Activated naive CD8-positive, alpha-beta T cell treated with anti-CD3 and anti-CD28 coated beads, Interleukin-2, amount 10 ng/mL, durations not matched to agents 7 days and 5 days (primary cell): ENCODE results near the gene ZNF764. TPM values are rescaled to one million over a fixed set of nuclear protein-coding genes. Genes with fewer than 3 reads are reported as not detected.
A peak's percentile ranks its signal among the peaks of the same experiment; 100 is the strongest.

Experiments used
- ATAC-seq: fragments of 150-1000 bp; cut with Tn5 transposase; one replicate; pipeline ENCODE4 v1.10.0; 2021; ENCODE audit warnings: low read depth, moderate library complexity
- POLR2A ChIA-PET: fragments of 350-600 bp; sonication (Branson Sonifier 250); formaldehyde crosslinking; loops from one replicate; lab custom pipeline; 2021; ENCODE audit warnings: antibody characterized with exemption; lab: Charles Lee
- DNase-seq: peaks from one replicate; pipeline ENCODE4 v3.0.0; 2021
- H3K27ac Mint-ChIP-seq: one replicate; pipeline ENCODE4 v1.8.0; 2022; ENCODE audit warnings: mild to moderate bottlenecking, mixed read lengths
- H3K27me3 Mint-ChIP-seq: one replicate; pipeline ENCODE4 v1.8.0; 2022; ENCODE audit warnings: mild to moderate bottlenecking, moderate library complexity, mixed read lengths
- H3K36me3 Mint-ChIP-seq: one replicate; pipeline ENCODE4 v1.8.0; 2021; ENCODE audit warnings: mild to moderate bottlenecking, mixed read lengths
- H3K4me1 Mint-ChIP-seq: one replicate; pipeline ENCODE4 v1.8.0; 2021; ENCODE audit warnings: mixed read lengths
- H3K4me3 Mint-ChIP-seq: one replicate; pipeline ENCODE4 v1.8.0; 2022; ENCODE audit warnings: mild to moderate bottlenecking, moderate library complexity, mixed read lengths
- H3K9me3 Mint-ChIP-seq: one replicate; pipeline ENCODE4 v1.8.0; 2021; ENCODE audit warnings: mixed read lengths
- total RNA-seq, 2 experiments: library from RNA; stranded (reverse); gene quantifications; one replicate each; pipeline ENCODE4 v1.2.3, GENCODE V29; 2021

ZNF764 gene
- total RNA-seq, 2 experiments from 2014 or later, result 20.9 to 23.3 TPM

GRCh38 chr16:30585400-30586191, 27.4 kb upstream of the ZNF764 start, which contains the start of gene ZNF785:
TSS of gene ZNF785 (minus strand) at chr16:30585697. CDS start at chr16:30585611, 86 bp downstream.
- ATAC-seq, result peak; percentile 98
- Mint-ChIP-seq H3K4me3 (peak within 1 kb of the TSS; percentile 96), H3K27ac (peak within 1 kb of the TSS; percentile 84), H3K4me1 (peaks cover 20% of the 10 kb centered on the region), H3K9me3 (no peaks in the 10 kb centered on the region), H3K36me3 (peaks cover 18% of the 10 kb centered on the region), H3K27me3 (no peaks in the 10 kb centered on the region)
- peak; percentile 88 for DNase-seq
- POLR2A ChIA-PET, result interaction anchor here (0.6 to 3.6 kb wide), 17 partner anchors 9 to 212 kb away, joined by 3 to 52 read pairs (median 5); partner anchors contain the start of genes DCTPP1, ZNF688, ZNF689 and ZNF747

- no peaks in the 10 kb centered on the region for H3K9me3 Mint-ChIP-seq
- H3K36me3 Mint-ChIP-seq, result peaks cover 18% of the 10 kb centered on the region
- H3K27me3 Mint-ChIP-seq, result no peaks in the 10 kb centered on the region
- ATAC-seq, result peak; percentile 34
- peak overlapping the region; percentile 96 for H3K4me3 Mint-ChIP-seq
- H3K27ac Mint-ChIP-seq, result peak overlapping the region; percentile 81
- DNase-seq, result no peak
- POLR2A ChIA-PET, result interaction anchor here (0.7 to 3.6 kb wide), 12 partner anchors 9 to 167 kb away, joined by 3 to 52 read pairs (median 8); partner anchors contain the start of genes DCTPP1, ZNF688, ZNF689 and ZNF747
- H3K4me1 Mint-ChIP-seq, result peaks cover 20% of the 10 kb centered on the region
Observed at GRCh38 chr16:30585022-30585399, 26.8 kb upstream of the ZNF764 start.

GRCh38 chr16:30582611-30583340, 24.6 kb upstream of the ZNF764 start:
- no peak for ATAC-seq
- POLR2A ChIA-PET, result interaction anchor here (0.6 to 3.6 kb wide), 4 partner anchors 11 to 37 kb away, joined by 3 to 52 read pairs (median 6); partner anchors contain the start of gene ZNF688

DNA sequence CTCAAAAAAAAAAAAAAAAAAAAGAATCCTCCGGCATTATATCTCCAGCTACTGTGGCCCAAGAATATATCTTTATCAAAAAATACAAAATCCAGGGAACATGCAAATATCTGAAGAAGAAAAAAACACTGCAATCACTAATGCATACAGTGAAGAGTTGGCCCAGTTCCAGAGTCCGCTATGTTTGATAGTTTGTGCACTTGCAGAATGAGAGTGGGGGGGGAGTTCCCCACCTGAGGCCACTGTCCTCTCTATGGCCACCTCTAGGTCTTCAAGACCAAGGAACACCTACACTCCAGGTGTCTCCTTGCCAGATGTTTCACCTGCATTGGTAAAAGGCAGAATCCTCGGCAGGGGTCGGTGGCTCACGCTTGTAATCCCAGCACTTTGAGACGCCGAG, 23.3 kb upstream of the ZNF764 start:
- Mint-ChIP-seq H3K36me3 (peaks cover 10% of the 10 kb centered on the region), H3K4me3 (no peak overlapping the region), H3K9me3 (no peaks in the 10 kb centered on the region), H3K4me1 (peaks cover 8% of the 10 kb centered on the region), H3K27ac (no peak overlapping the region), H3K27me3 (no peaks in the 10 kb centered on the region)
- no peak for ATAC-seq
- POLR2A ChIA-PET, result interaction anchor here (1.0 to 2.2 kb wide), 2 partner anchors 10 to 30 kb away, joined by 3 to 9 read pairs; partner anchors contain the start of gene ZNF688
- DNase-seq, result no peak

More at GRCh38 chr16:30582611-30583340, 24.6 kb upstream of the ZNF764 start:
- Mint-ChIP-seq H3K9me3 (no peaks in the 10 kb centered on the region), H3K27ac (no peak overlapping the region), H3K4me1 (peaks cover 18% of the 10 kb centered on the region), H3K4me3 (no peak overlapping the region), H3K36me3 (peaks cover 16% of the 10 kb centered on the region), H3K27me3 (no peaks in the 10 kb centered on the region)
- no peak for DNase-seq

GRCh38 chr16:30574678-30575077, 16.5 kb upstream of the ZNF764 start:
- Mint-ChIP-seq H3K36me3 (peaks cover 13% of the 10 kb centered on the region), H3K27ac (peak overlapping the region; percentile 9), H3K27me3 (no peaks in the 10 kb centered on the region), H3K4me1 (peaks cover 19% of the 10 kb centered on the region), H3K9me3 (no peaks in the 10 kb centered on the region), H3K4me3 (peak overlapping the region; percentile 22)
- DNase-seq, result no peak
- POLR2A ChIA-PET, result interaction anchor here (1.1 kb wide), 1 partner anchor 10 kb away, joined by 3 read pairs; no protein-coding TSS in a partner anchor
- no peak for ATAC-seq

DNA sequence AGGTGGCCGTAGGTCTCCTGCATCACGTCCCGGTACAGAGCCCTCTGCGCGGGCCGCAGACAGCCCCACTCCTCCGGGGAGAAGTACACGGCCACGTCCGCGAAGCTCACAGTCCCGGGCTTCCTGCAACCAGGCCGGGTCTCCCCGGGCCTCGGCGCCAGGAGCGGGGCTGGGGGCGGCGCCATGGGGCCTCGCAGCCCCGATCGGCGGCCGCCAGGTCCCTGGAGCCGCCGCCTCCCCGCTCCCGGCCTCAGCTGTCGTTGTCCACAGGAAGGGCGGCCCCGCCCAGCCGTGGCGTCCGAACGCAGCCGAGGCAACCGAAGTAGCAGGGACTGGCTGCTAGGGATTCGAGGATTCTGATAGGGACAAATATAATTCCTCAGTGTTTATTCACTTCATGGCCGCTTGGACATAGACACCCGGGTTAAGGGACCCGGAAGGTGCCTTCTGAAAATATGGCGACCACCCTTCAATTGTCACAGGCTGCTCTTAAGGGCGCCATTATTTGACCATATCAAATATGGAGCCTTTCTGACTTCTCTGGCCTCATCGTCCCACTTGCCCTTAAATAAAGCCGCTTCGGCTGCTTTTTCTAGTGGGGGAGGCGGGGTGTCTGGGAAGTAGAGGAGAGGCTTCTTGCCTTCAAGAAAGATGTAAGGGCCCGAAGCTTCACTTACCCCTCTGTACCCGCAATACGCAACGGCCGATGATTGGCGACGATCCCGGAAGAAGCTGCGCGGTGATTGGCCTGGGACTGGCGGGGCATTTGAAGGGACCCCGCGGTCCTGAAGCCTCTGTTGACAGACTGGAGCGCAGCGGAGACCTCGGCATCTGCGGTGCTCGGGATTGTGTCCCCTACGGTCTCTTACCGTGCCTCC, 13.5 kb upstream of the ZNF764 start, which contains the start of gene ZNF688:
Gene ZNF688, minus strand, starts transcription at position 270 of the 878 bp plus-strand sequence. Its CDS starts 85 bp downstream, at position 185.
- no peaks in the 10 kb centered on the region for H3K9me3 Mint-ChIP-seq
- peak; percentile 86 for ATAC-seq
- peaks cover 9% of the 10 kb centered on the region for H3K36me3 Mint-ChIP-seq
- peak within 1 kb of the TSS; percentile 97 for H3K4me3 Mint-ChIP-seq
- no peaks in the 10 kb centered on the region for H3K27me3 Mint-ChIP-seq
- DNase-seq, result peak; percentile 90
- peak within 1 kb of the TSS; percentile 90 for H3K27ac Mint-ChIP-seq
- POLR2A ChIA-PET, result interaction anchor here (0.7 to 3.5 kb wide), 36 partner anchors 8 to 448 kb away, joined by 3 to 68 read pairs (median 5); partner anchors contain the start of genes CORO1A, DCTPP1, FBRS and PRR14
- peaks cover 36% of the 10 kb centered on the region for H3K4me1 Mint-ChIP-seq

DNA sequence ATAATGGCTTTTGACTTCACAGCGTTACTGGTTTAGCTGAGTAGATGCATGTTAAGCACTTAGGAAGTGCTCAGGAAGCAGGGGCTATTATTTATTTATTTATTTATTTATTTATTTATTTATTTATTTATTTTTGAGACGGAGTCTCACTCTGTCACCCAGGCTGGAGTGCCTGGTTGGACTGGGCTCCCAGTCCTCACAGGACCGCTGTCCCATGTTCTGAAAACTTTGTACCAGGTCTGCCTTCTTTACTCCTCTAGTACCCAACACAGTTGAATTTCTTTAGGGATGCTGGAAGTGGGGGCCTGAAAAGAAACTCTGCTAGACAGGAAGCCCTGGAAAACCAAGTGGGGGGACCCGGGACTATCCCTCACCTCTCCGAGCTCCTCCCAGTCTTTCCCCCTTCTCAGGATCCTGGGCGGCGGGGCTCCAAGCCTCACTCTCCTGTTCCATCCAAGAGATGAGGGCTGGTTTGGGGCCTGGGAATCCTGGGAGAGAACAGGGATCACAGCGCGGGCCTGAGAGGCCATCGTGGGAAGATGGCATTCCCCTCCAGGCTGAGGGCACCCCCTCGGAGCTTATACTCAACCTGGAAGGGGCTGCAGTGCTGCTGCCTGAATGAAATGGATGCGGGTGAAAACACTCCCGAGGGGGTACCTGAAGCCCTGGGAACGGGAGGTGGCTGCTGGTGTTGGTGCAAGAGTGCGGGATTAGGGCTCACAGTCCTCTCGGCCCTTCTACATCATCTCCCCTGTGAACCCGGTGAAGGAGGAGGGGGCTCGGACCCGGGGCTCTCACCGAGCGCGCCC, 12.7 kb upstream of the ZNF764 start:
- H3K4me1 Mint-ChIP-seq, result peaks cover 39% of the 10 kb centered on the region

GRCh38 chr16:30569746-30570635, 11.8 kb upstream of the ZNF764 start:
- Mint-ChIP-seq H3K4me3 (peak overlapping the region; percentile 86), H3K9me3 (no peaks in the 10 kb centered on the region), H3K36me3 (peaks cover 7% of the 10 kb centered on the region), H3K27me3 (no peaks in the 10 kb centered on the region), H3K4me1 (peaks cover 38% of the 10 kb centered on the region), H3K27ac (peak overlapping the region; percentile 54)
- DNase-seq (no peak), ATAC-seq (no peak)
- POLR2A ChIA-PET, result interaction anchor here (0.6 to 3.5 kb wide), 11 partner anchors 8 to 152 kb away, joined by 3 to 68 read pairs (median 5); partner anchors contain the start of genes ITGAL, ZNF747, ZNF764 and ZNF785

More for the DNA sequence above, 12.7 kb upstream of the ZNF764 start:
- Mint-ChIP-seq H3K27ac (peak overlapping the region; percentile 90), H3K9me3 (no peaks in the 10 kb centered on the region), H3K4me3 (peak overlapping the region; percentile 86), H3K36me3 (peaks cover 8% of the 10 kb centered on the region), H3K27me3 (no peaks in the 10 kb centered on the region)
- ATAC-seq (no peak), DNase-seq (no peak)
- POLR2A ChIA-PET, result interaction anchor here (0.6 to 3.5 kb wide), 25 partner anchors 9 to 447 kb away, joined by 3 to 68 read pairs (median 5); partner anchors contain the start of genes CORO1A, DCTPP1, FBRS and ITGAL

- no peaks in the 10 kb centered on the region for H3K27me3 Mint-ChIP-seq
- no peaks in the 10 kb centered on the region for H3K9me3 Mint-ChIP-seq
- H3K4me1 Mint-ChIP-seq, result peaks cover 33% of the 10 kb centered on the region
- H3K4me3 Mint-ChIP-seq, result peak overlapping the region; percentile 19
- H3K27ac Mint-ChIP-seq, result peak overlapping the region; percentile 32
- POLR2A ChIA-PET, result interaction anchor here (1.1 to 2.7 kb wide), 5 partner anchors 11 to 110 kb away, joined by 3 to 39 read pairs (median 9); partner anchors contain the start of genes ZNF764 and ZNF785
- ATAC-seq (no peak), DNase-seq (no peak)
- H3K36me3 Mint-ChIP-seq, result peaks cover 3% of the 10 kb centered on the region
Observed at GRCh38 chr16:30569281-30569680, 11.1 kb upstream of the ZNF764 start.

GRCh38 chr16:30567991-30568638, 9.9 kb upstream of the ZNF764 start:
- Mint-ChIP-seq H3K27me3 (no peaks in the 10 kb centered on the region), H3K4me3 (peak overlapping the region; percentile 77), H3K27ac (peak overlapping the region; percentile 94), H3K36me3 (peaks cover 3% of the 10 kb centered on the region), H3K4me1 (peaks cover 29% of the 10 kb centered on the region), H3K9me3 (no peaks in the 10 kb centered on the region)
- DNase-seq, result no peak
- peak; percentile 35 for ATAC-seq
- POLR2A ChIA-PET, result interaction anchor here (0.6 to 2.7 kb wide), 11 partner anchors 10 to 760 kb away, joined by 3 to 39 read pairs (median 3); partner anchors contain the start of genes ZNF689, ZNF764 and ZNF785
